ENCODE results near the gene ARHGDIG. TPM values are rescaled to one million over a fixed set of nuclear protein-coding genes. Genes with fewer than 3 reads are reported as not detected.
A peak's percentile ranks its signal among the peaks of the same experiment; 100 is the strongest.

The ARHGDIG gene
- total RNA-seq, 1 experiment from 2014 or later, result 5.9 TPM

GRCh38 chr16:239948-240277, 40.5 kb upstream of the ARHGDIG start:
- no peaks in the 10 kb centered on the region; the same call in 1 of the 2 replicates for H3K79me2 ChIP-seq (ENCODE audit: insufficient read depth, low read length)
- H2BK20ac ChIP-seq (ENCODE audit: low read depth, low read length, poor library complexity, severe bottlenecking), result no peak overlapping the region
- no peak overlapping the region for H2AK5ac ChIP-seq (ENCODE audit: insufficient read length, low read length)
- H4K20me1 ChIP-seq (ENCODE audit: control insufficient read depth, insufficient read depth, insufficient read length), result no peaks in the 10 kb centered on the region
- no peak overlapping the region for H2AFZ ChIP-seq (ENCODE audit: low read length)
- WGBS (ENCODE audit: extremely low coverage, insufficient read length, low lambda C conversion rate), result no CpG with 5 or more reads among the region's 3 CpGs
- H2BK15ac ChIP-seq (ENCODE audit: low read depth, low read length), result no peak overlapping the region
- no peak overlapping the region for H2BK12ac ChIP-seq (ENCODE audit: insufficient read length, low read depth, low read length)
- H4K91ac ChIP-seq (ENCODE audit: insufficient read length, low read depth, low read length), result no peak overlapping the region
- no peaks in the 10 kb centered on the region for H3K4me1 ChIP-seq (ENCODE audit: insufficient read depth, low read length)
- no peak overlapping the region for H2BK120ac ChIP-seq (ENCODE audit: low read depth, low read length, poor library complexity, severe bottlenecking)
- H3K27ac Mint-ChIP-seq, result peak overlapping the region in 1 of 3 experiments; percentile 36; a peak in 3 of 7 replicates
- no peak overlapping the region for H3K27ac ChIP-seq (ENCODE audit: insufficient read length, low read depth, low read length)
- no peaks in the 10 kb centered on the region for H3K9me3 ChIP-seq (ENCODE audit: control insufficient read depth, low read depth, low read length)
- H3K9me3 Mint-ChIP-seq, result no peaks in the 10 kb centered on the region
- H3K23ac ChIP-seq (ENCODE audit: insufficient read length, low read depth, low read length), result no peak overlapping the region
- peaks cover 2 to 6% of the 10 kb centered on the region in 2 experiments for H3K4me1 Mint-ChIP-seq
- no peaks in the 10 kb centered on the region for H3K27me3 ChIP-seq (ENCODE audit: insufficient read depth, low read length)
- no peak overlapping the region for H3K4me2 ChIP-seq (ENCODE audit: insufficient read depth, insufficient read length, low read length)
- no peak overlapping the region for H4K8ac ChIP-seq (replicated peaks; ENCODE audit: insufficient read length, low read depth, low read length)
- no peak overlapping the region for H3K9ac ChIP-seq (ENCODE audit: extremely low read depth, insufficient read length, low read length)
- peaks cover 0 to 11% (median 6%) of the 10 kb centered on the region in 3 experiments; a peak in 5 of 7 replicates for H3K36me3 Mint-ChIP-seq (ENCODE audit: insufficient read depth in 1 of 3, low read depth in 3 of 3)
- H3T11ph ChIP-seq (ENCODE audit: low read length), result no peak overlapping the region
- DNase-seq, result no peak
- H4K5ac ChIP-seq (ENCODE audit: insufficient read length, low read depth, low read length), result no peak overlapping the region
- H3K4ac ChIP-seq (ENCODE audit: low read depth, low read length), result no peak overlapping the region
- no peak overlapping the region for H3K14ac ChIP-seq (ENCODE audit: insufficient read depth, low read length)
- TF ChIP-seq CTCF (conservative IDR thresholded peaks at IDR 0.05), result no peak
- peaks cover 12% of the 10 kb centered on the region for H3K79me1 ChIP-seq (ENCODE audit: insufficient read depth, low read depth, low read length, poor library complexity, severe bottlenecking)
- no peak overlapping the region for H3K4me3 Mint-ChIP-seq
- H3K27me3 Mint-ChIP-seq (ENCODE audit: low read depth), result no peaks in the 10 kb centered on the region
- H3K56ac ChIP-seq (ENCODE audit: insufficient read length, low read depth, low read length), result no peak overlapping the region
- H3K23me2 ChIP-seq (ENCODE audit: insufficient read length, low read depth, low read length, poor library complexity, severe bottlenecking), result no peaks in the 10 kb centered on the region
- no peak overlapping the region for H2BK5ac ChIP-seq (ENCODE audit: insufficient read length, low read length)
- H3K18ac ChIP-seq (ENCODE audit: insufficient read length, low read depth, low read length), result no peak overlapping the region

Data from H9 (cell line).